GM12891 (cell line): ENCODE measurements around the gene FBXW9.
A peak's percentile ranks its signal among the peaks of the same experiment; 100 is the strongest.

Source experiments
- PAX5 ChIP-seq: IDR thresholded peaks from 2 replicates; pipeline ENCODE4 v1.6.1; 2011; ENCODE audit warnings: low read length, moderate library complexity, mild to moderate bottlenecking; ENCODE audit not compliant: insufficient read depth, severe bottlenecking
- POLR2A ChIP-seq: IDR thresholded peaks from 2 replicates; pipeline ENCODE4 v1.6.1; 2011; ENCODE audit warnings: low read depth, low read length, control low read depth
- POLR2AphosphoS5 ChIP-seq: IDR thresholded peaks from 2 replicates; pipeline ENCODE4 v1.6.1; 2011; ENCODE audit warnings: low read depth, low read length, control low read depth

- TF ChIP-seq POLR2AphosphoS5 (peak; percentile 76), POLR2A (peak; percentile 40; the same call in 1 of the 2 replicates), PAX5 (no peak)
Measured at GRCh38 chr19:12722566-12723380, 26.3 kb upstream of the FBXW9 start.
